ENCODE data around the gene RFTN1. TPM values are rescaled to one million over a fixed set of nuclear protein-coding genes. Genes with fewer than 3 reads are reported as not detected.
A peak's percentile ranks its signal among the peaks of the same experiment; 100 is the strongest.

Gene RFTN1
- total and polyA plus RNA-seq, 11 donors, result 17.1 to 40.8 (median 26.4) TPM

- no peaks in the 10 kb centered on the region for H3K27me3 ChIP-seq
- peaks cover 0 to 17% (median 0%) of the 10 kb centered on the region in 12 donors for H3K4me1 ChIP-seq
- H3K4me3 ChIP-seq, result no peak overlapping the region
- ATAC-seq (no peak), DNase-seq (no peak)
- no peak for TF ChIP-seq POLR2A (IDR thresholded peaks at IDR 0.05)
- peak in 9 of 12 donors; percentile 9 to 47 (median 33) for TF ChIP-seq CTCF (IDR thresholded peaks at IDR 0.05)
- WGBS, 4 donors, result 59 to 70% (median 67%) methylated on average over 4 of the region's 4 CpGs
- peaks cover 0 to 100% (median 93%) of the 10 kb centered on the region in 9 donors for H3K36me3 ChIP-seq
- H3K9me3 ChIP-seq, result no peaks in the 10 kb centered on the region
- H3K27ac ChIP-seq, result no peak overlapping the region
- intact Hi-C loops (cut with DNase I), result no loop called here
Measured at GRCh38 chr3:16319307-16319706, 194.2 kb downstream of the RFTN1 start.

DNA sequence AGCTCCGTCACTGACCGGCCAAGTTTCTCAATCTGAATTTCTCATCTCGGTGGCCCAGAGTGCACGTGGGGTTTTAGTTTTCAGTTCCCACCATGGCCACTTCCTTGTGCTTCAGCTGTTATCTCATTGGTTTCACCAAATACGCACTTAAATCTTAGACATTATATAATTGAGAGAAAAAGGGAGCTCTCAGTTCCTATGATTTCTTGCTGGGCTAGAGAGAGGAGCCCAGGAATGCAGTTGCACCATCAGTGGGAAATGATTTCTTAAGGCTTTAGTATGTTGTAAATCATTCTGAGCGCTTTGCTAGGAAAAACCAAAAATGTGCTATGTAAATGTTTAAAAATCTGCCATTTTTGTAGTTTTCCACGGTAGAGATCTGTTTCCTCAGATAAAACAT is 195.3 kb downstream of the RFTN1 start:
- Histone ChIP-seq H3K9me3 (no peaks in the 10 kb centered on the region), H3K27me3 (no peaks in the 10 kb centered on the region), H3K4me1 (peaks cover 0 to 28% (median 0%) of the 10 kb centered on the region in 12 donors), H3K27ac (no peak overlapping the region), H3K4me3 (no peak overlapping the region), H3K36me3 (peaks cover 0 to 100% (median 93%) of the 10 kb centered on the region in 9 donors)
- ATAC-seq (no peak), DNase-seq (no peak)
- TF ChIP-seq POLR2A (IDR thresholded peaks at IDR 0.05) (no peak), CTCF (IDR thresholded peaks at IDR 0.05) (no peak)
- WGBS, 4 donors, result 91 to 94% (median 92%) methylated on average over 7 of the region's 7 CpGs
- intact Hi-C loops (cut with DNase I), result no loop called here

DNA sequence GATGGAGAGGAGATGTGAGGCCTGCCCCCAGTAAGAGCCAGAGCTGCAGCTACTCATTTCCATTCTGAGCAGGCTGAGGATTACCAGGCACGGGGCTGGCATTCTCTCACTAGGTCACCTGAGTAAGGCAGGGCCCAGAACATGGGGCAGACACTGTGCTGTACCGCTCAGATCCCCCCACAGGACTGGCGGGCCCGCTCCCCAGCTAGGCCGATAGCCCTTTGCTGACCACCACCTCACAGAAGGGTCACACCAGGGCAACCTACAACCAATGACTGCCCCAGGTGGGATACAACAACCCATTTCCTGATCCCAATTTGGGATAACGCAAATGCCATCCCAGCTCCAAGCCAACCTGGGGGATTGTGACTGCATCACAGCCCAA is 195.9 kb downstream of the RFTN1 start:
- no peak overlapping the region for H3K27ac ChIP-seq
- H3K4me1 ChIP-seq, result peaks cover 0 to 35% (median 2%) of the 10 kb centered on the region in 12 donors
- TF ChIP-seq CTCF (IDR thresholded peaks at IDR 0.05) (no peak), POLR2A (IDR thresholded peaks at IDR 0.05) (no peak)
- ATAC-seq, result peak in 1 of 4 donors; percentile 9
- no peak for DNase-seq
- intact Hi-C loops (cut with DNase I), result no loop called here
- no peak overlapping the region for H3K4me3 ChIP-seq
- no peaks in the 10 kb centered on the region for H3K9me3 ChIP-seq
- peaks cover 0 to 100% (median 88%) of the 10 kb centered on the region in 9 donors for H3K36me3 ChIP-seq
- no peaks in the 10 kb centered on the region for H3K27me3 ChIP-seq
- WGBS, 4 donors, result 94 to 97% (median 96%) methylated on average over 5 to 6 of the region's 6 CpGs

DNA sequence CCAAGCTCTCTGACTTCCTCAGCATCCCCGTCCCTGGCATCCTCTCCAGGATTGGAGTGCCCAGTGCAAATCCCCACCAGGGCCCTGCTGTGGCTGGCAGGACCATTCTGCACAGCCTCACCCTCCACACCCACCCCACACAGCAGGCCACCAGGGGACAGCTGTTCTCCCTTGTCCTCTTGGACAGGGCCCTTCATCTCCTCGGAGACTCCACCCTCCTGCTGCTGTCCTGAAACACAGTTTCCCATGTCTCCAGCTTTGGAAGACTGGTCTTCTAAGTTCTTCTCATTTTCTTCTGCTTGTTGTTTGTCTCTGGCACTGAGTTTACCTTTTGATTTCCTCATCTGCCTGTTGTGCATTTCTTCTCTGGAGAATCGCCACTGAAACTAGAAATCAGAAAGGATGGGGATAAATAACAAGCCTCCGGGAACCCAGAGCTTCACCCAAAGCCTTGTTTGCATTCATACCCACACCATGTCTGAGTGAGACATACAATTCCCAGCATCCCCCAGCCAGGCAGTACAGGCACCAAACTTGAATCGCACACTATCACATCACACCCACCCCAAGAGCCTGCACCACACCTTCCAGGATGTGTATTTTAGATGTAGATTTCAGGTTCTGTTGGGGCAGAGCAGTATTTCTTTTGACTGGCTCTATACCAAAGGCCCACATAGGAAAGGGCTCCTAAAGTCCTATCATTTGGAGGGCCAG is 196.5 kb downstream of the RFTN1 start:
- Histone ChIP-seq H3K4me1 (peaks cover 0 to 40% (median 7%) of the 10 kb centered on the region in 12 donors), H3K9me3 (no peaks in the 10 kb centered on the region), H3K36me3 (peaks cover 0 to 98% (median 88%) of the 10 kb centered on the region in 9 donors), H3K27ac (no peak overlapping the region), H3K4me3 (no peak overlapping the region), H3K27me3 (no peaks in the 10 kb centered on the region)
- DNase-seq, result no peak
- 91 to 94% (median 92%) methylated on average over 5 of the region's 5 CpGs for WGBS, 4 donors
- TF ChIP-seq CTCF (IDR thresholded peaks at IDR 0.05) (no peak), POLR2A (IDR thresholded peaks at IDR 0.05) (no peak)
- intact Hi-C loops (cut with DNase I), result no loop called here
- ATAC-seq, result peak in 1 of 4 donors; percentile 6

All from heart left ventricle (tissue), 16 donors.